SH-SY5Y (cell line): ENCODE results near the gene EIF4E.

ENCODE experiments used
- GATA2 ChIP-seq: IDR thresholded peaks from 2 replicates; pipeline ENCODE4 v1.6.1; 2011; ENCODE audit warnings: mild to moderate bottlenecking, low read depth, low read length
- GATA3 ChIP-seq: IDR thresholded peaks from 2 replicates; pipeline ENCODE4 v1.6.1; 2011; ENCODE audit warnings: low read depth, mild to moderate bottlenecking, low read length, moderate library complexity

- TF ChIP-seq GATA3 (no peak), GATA2 (no peak)
Measured at GRCh38 chr4:98958065-98958464, 29.1 kb upstream of the EIF4E start.
